ENCODE data around the gene SLC4A4.

- TF ChIP-seq CTCF (IDR thresholded peaks at IDR 0.05), result no peak
- no peak for TF ChIP-seq ZFX (IDR thresholded peaks at IDR 0.05; ENCODE audit: borderline replicate concordance)
Measured at GRCh38 chr4:71586087-71586763, 247.4 kb downstream of the SLC4A4 start.

Data from 22Rv1 (cell line).